Peyer's patch (tissue), 4 donors: ENCODE data around the gene TMEFF2.

ENCODE experiments used
- POLR2A ChIP-seq, 2 donors: fragments of 450-650 bp; IDR thresholded peaks; one replicate each; pipeline ENCODE4 v1.5.1; 2017; ENCODE audit warnings: antibody characterized with exemption in 2 of 2, mild to moderate bottlenecking in 2 of 2, moderate library complexity in 2 of 2
- TF ChIP-seq, protein P1 (sequence below), 6 experiments: fragments of 450-650 bp in 4 of 6; fragments of 200-600 bp in 2 of 6; sonication (generic) in 1 of 6; IDR thresholded peaks; one replicate each; pipeline ENCODE4 v1.5.1; 2017 to 2019; ENCODE audit warnings: antibody characterized with exemption in 6 of 6, mild to moderate bottlenecking in 3 of 6, moderate library complexity in 1 of 6

DNA sequence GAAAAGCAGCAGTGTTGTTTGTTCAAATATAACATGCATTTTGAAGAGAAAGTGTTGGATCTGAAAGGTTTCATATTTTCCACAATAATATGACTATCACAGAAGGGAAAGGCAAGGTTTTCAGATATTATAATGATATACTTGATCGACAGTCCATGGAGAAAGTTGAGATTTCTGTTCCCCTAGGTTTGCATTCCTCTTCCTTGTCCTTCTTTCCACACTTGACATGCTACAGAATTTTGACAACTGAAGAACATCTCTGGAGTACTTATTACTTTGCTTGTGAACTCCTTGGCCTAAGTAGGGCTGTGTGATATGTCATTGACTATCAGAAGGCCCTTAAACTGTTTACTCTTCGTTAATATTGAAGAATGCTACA, 46.5 kb downstream of the TMEFF2 start:
- TF ChIP-seq, protein P1, sequence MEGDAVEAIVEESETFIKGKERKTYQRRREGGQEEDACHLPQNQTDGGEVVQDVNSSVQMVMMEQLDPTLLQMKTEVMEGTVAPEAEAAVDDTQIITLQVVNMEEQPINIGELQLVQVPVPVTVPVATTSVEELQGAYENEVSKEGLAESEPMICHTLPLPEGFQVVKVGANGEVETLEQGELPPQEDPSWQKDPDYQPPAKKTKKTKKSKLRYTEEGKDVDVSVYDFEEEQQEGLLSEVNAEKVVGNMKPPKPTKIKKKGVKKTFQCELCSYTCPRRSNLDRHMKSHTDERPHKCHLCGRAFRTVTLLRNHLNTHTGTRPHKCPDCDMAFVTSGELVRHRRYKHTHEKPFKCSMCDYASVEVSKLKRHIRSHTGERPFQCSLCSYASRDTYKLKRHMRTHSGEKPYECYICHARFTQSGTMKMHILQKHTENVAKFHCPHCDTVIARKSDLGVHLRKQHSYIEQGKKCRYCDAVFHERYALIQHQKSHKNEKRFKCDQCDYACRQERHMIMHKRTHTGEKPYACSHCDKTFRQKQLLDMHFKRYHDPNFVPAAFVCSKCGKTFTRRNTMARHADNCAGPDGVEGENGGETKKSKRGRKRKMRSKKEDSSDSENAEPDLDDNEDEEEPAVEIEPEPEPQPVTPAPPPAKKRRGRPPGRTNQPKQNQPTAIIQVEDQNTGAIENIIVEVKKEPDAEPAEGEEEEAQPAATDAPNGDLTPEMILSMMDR (IDR thresholded peaks at IDR 0.05) = no peak
- TF ChIP-seq POLR2A (IDR thresholded peaks at IDR 0.05) = no peak
